GM19238 (cell line): ENCODE data around the gene PRTN3.
"Not testable (repeated sequence)": the region's sequence is repeated elsewhere in the genome, so short reads cannot be mapped to it uniquely, and the experiment has no call there.

Experiments
- DNase-seq: peaks from one replicate; pipeline ENCODE4 v3.0.0; 2011; ENCODE audit warnings: low spot score; ENCODE audit not compliant: insufficient read length

Gene PRTN3

GRCh38 chr19:881385-882071, 40.7 kb downstream of the PRTN3 start:
- no peak for DNase-seq

- DNase-seq: no peak
Measured at GRCh38 chr19:882871-883497, 42.2 kb downstream of the PRTN3 start.

GRCh38 chr19:883661-884211, 42.9 kb downstream of the PRTN3 start:
- no peak for DNase-seq

GRCh38 chr19:884420-885211, 43.8 kb downstream of the PRTN3 start:
- DNase-seq: no peak

GRCh38 chr19:885536-886224, 44.9 kb downstream of the PRTN3 start:
- DNase-seq: no peak

- no peak for DNase-seq
Measured at GRCh38 chr19:887072-887471, 46.3 kb downstream of the PRTN3 start.

- no peak for DNase-seq
Measured at GRCh38 chr19:887599-887998, 46.8 kb downstream of the PRTN3 start.

- no peak for DNase-seq
Measured at GRCh38 chr19:888581-889385, 48.0 kb downstream of the PRTN3 start.

GRCh38 chr19:889662-890295, 49.0 kb downstream of the PRTN3 start:
- DNase-seq: no peak

- no peak for DNase-seq
Measured at GRCh38 chr19:890831-891230, 50.0 kb downstream of the PRTN3 start.

GRCh38 chr19:891421-892200, 50.8 kb downstream of the PRTN3 start:
- DNase-seq: not testable (repeated sequence)

GRCh38 chr19:892243-892893, 51.6 kb downstream of the PRTN3 start:
- peak; percentile 73 for DNase-seq

- DNase-seq: peak; percentile 100
Measured at GRCh38 chr19:892894-893689, 52.3 kb downstream of the PRTN3 start, which contains the start of the genes MED16 and RNU6-9. MED16 (minus strand) TSS chr19:893187; CDS start chr19:891131, 2,056 bp downstream. RNU6-9 (plus strand) TSS chr19:893484.

- no peak for DNase-seq
Measured at GRCh38 chr19:896434-896833, 55.6 kb downstream of the PRTN3 start.

- no peak for DNase-seq
Measured at GRCh38 chr19:896999-897398, 56.2 kb downstream of the PRTN3 start.

- DNase-seq: no peak
Measured at GRCh38 chr19:897442-898039, 56.7 kb downstream of the PRTN3 start.
